ENCODE results near the gene AKT3.

Gene AKT3

GRCh38 chr1:243482141-243483022, 367.7 kb downstream of the AKT3 start:
- no peak for DNase-seq

- no peak for DNase-seq
Measured at GRCh38 chr1:243481101-243481500, 368.9 kb downstream of the AKT3 start.

- no peak for DNase-seq
Measured at GRCh38 chr1:243477731-243478290, 372.2 kb downstream of the AKT3 start.

- DNase-seq: no peak
Measured at GRCh38 chr1:243475966-243476365, 374.1 kb downstream of the AKT3 start.

GRCh38 chr1:243474906-243475305, 375.1 kb downstream of the AKT3 start:
- no peak for DNase-seq

GRCh38 chr1:243474136-243474881, 375.7 kb downstream of the AKT3 start:
- DNase-seq: no peak

GRCh38 chr1:243473227-243474135, 376.6 kb downstream of the AKT3 start:
- no peak for DNase-seq

- no peak for DNase-seq
Measured at GRCh38 chr1:243471754-243472745, 378.0 kb downstream of the AKT3 start.

GRCh38 chr1:243471026-243471685, 378.9 kb downstream of the AKT3 start:
- no peak for DNase-seq

- no peak for DNase-seq
Measured at GRCh38 chr1:243470502-243470901, 379.5 kb downstream of the AKT3 start.

- no peak for DNase-seq
Measured at GRCh38 chr1:243469497-243469896, 380.5 kb downstream of the AKT3 start.

GRCh38 chr1:243465738-243466137, 384.3 kb downstream of the AKT3 start:
- no peak for DNase-seq

GRCh38 chr1:243465081-243465480, 385.0 kb downstream of the AKT3 start:
- no peak for DNase-seq

GRCh38 chr1:243462929-243463697, 386.9 kb downstream of the AKT3 start:
- DNase-seq: no peak

GRCh38 chr1:243461700-243462099, 388.3 kb downstream of the AKT3 start:
- no peak for DNase-seq

GRCh38 chr1:243459059-243459458, 391.0 kb downstream of the AKT3 start:
- no peak for DNase-seq

GRCh38 chr1:243457363-243457982, 392.6 kb downstream of the AKT3 start:
- DNase-seq: no peak

GRCh38 chr1:243455760-243456651, 394.0 kb downstream of the AKT3 start:
- peak; percentile 80 for DNase-seq

Measured in SHP77 treated with DMSO at 0.1 percent for 48 hours (cell line).